NCI-H1436 treated with DMSO at 0.1 percent for 48 hours (cell line): ENCODE data around the gene DAGLB.
"Not testable (repeated sequence)": the region's sequence is repeated elsewhere in the genome, so short reads cannot be mapped to it uniquely, and the experiment has no call there.

Experiments
- DNase-seq: peaks from one replicate; lab custom pipeline; 2025; lab: John Stamatoyannopoulos, UW

DAGLB gene

GRCh38 chr7:6461946-6462550 lies 14.3 kb upstream of the DAGLB start:
- DNase-seq = no peak

- no peak for DNase-seq
Measured at GRCh38 chr7:6460990-6461584, 13.3 kb upstream of the DAGLB start.

- DNase-seq = no peak
Measured at GRCh38 chr7:6460303-6460702, 12.5 kb upstream of the DAGLB start.

GRCh38 chr7:6458676-6459075 lies 10.9 kb upstream of the DAGLB start:
- DNase-seq = not testable (repeated sequence)

- DNase-seq = no peak
Measured at GRCh38 chr7:6453734-6454133, 6.0 kb upstream of the DAGLB start.

GRCh38 chr7:6451224-6451705 lies 3.5 kb upstream of the DAGLB start:
- DNase-seq = no peak

- not testable (repeated sequence) for DNase-seq
Measured at GRCh38 chr7:6450591-6450990, 2.8 kb upstream of the DAGLB start.

- not testable (repeated sequence) for DNase-seq
Measured at GRCh38 chr7:6449884-6450283, 2.1 kb upstream of the DAGLB start.

GRCh38 chr7:6448943-6449543 lies 1.3 kb upstream of the DAGLB start:
- DNase-seq = no peak

GRCh38 chr7:6446838-6447580 lies 745 bp downstream of the DAGLB start:
- peak; percentile 14 for DNase-seq

- DNase-seq = no peak
Measured at GRCh38 chr7:6444516-6445269, 3.1 kb downstream of the DAGLB start.

GRCh38 chr7:6443372-6443941 lies 4.3 kb downstream of the DAGLB start:
- no peak for DNase-seq

- no peak for DNase-seq
Measured at GRCh38 chr7:6442114-6442513, 5.6 kb downstream of the DAGLB start.

GRCh38 chr7:6440381-6440780 lies 7.4 kb downstream of the DAGLB start:
- DNase-seq = no peak

GRCh38 chr7:6438427-6438826 lies 9.3 kb downstream of the DAGLB start:
- no peak for DNase-seq

GRCh38 chr7:6437251-6437650 lies 10.5 kb downstream of the DAGLB start:
- no peak for DNase-seq

- no peak for DNase-seq
Measured at GRCh38 chr7:6436385-6436685, 11.4 kb downstream of the DAGLB start.

GRCh38 chr7:6435486-6436384 lies 12.0 kb downstream of the DAGLB start:
- peak; percentile 27 for DNase-seq

- no peak for DNase-seq
Measured at GRCh38 chr7:6433784-6434615, 13.8 kb downstream of the DAGLB start.

GRCh38 chr7:6432781-6433180 lies 15.0 kb downstream of the DAGLB start:
- no peak for DNase-seq
